MCF 10A (cell line): Measurements from ENCODE around the gene UBE2J1. TPM values are rescaled to one million over a fixed set of nuclear protein-coding genes. Genes with fewer than 3 reads are reported as not detected.

Experiments used
- BruUV-seq: library from RNA; stranded (reverse); fragments of 400-500 nt; replicated peaks from 2 replicates; lab custom pipeline; 2021; lab: Mats Ljungman, UMichigan
- CTCF ChIA-PET: fragments of 300-600 bp; sonication (Branson Sonifier 250); formaldehyde crosslinking; extraction: SDS; loops from one replicate; lab custom pipeline; 2021; ENCODE audit warnings: antibody characterized with exemption, inconsistent platforms; lab: Yijun Ruan, JAX
- POLR2A ChIA-PET: fragments of 300-600, 350-650 bp; sonication (Branson Sonifier 250); formaldehyde crosslinking; extraction: SDS; loops from one replicate; lab custom pipeline; 2020; ENCODE audit warnings: antibody characterized with exemption, inconsistent platforms; lab: Yijun Ruan, JAX
- DNase-seq: peaks from one replicate; pipeline ENCODE4 v3.0.0-alpha.2; 2018; ENCODE audit not compliant: unreplicated experiment
- H3K27ac Mint-ChIP-seq: one replicate; pipeline ENCODE4 v1.8.0; 2022; ENCODE audit warnings: mild to moderate bottlenecking, low read depth, mixed read lengths; ENCODE audit not compliant: unreplicated experiment
- H3K27me3 Mint-ChIP-seq: one replicate; pipeline ENCODE4 v1.8.0; 2022; ENCODE audit warnings: mixed read lengths; ENCODE audit not compliant: insufficient read depth, unreplicated experiment
- H3K36me3 Mint-ChIP-seq: one replicate; pipeline ENCODE4 v1.8.0; 2022; ENCODE audit warnings: mild to moderate bottlenecking, moderate library complexity, mixed read lengths; ENCODE audit not compliant: insufficient read depth, unreplicated experiment
- H3K4me1 Mint-ChIP-seq: one replicate; pipeline ENCODE4 v1.8.0; 2022; ENCODE audit warnings: mixed read lengths; ENCODE audit not compliant: insufficient read depth, unreplicated experiment
- H3K4me3 Mint-ChIP-seq: one replicate; pipeline ENCODE4 v1.8.0; 2022; ENCODE audit warnings: mild to moderate bottlenecking, moderate library complexity, mixed read lengths; ENCODE audit not compliant: unreplicated experiment
- H3K9me3 Mint-ChIP-seq: one replicate; pipeline ENCODE4 v1.8.0; 2022; ENCODE audit warnings: mixed read lengths; ENCODE audit not compliant: unreplicated experiment
- intact Hi-C: fragments of 100-400 bp; cut with micrococcal nuclease; formaldehyde crosslinking; loops from 2 replicates; pipeline ENCODE4 v1.14.1; 2022
- total RNA-seq: library from RNA; stranded (reverse); gene quantifications from 2 replicates; pipeline ENCODE4 v1.2.3, GENCODE V29; 2022
- TF ChIP-seq, protein P1 (sequence below): fragments of 200-600 bp; IDR thresholded peaks from one replicate; pipeline ENCODE4 v1.8.0; 2022; ENCODE audit warnings: antibody characterized with exemption, mild to moderate bottlenecking; ENCODE audit not compliant: unreplicated experiment

Gene UBE2J1
- total RNA-seq, 1 experiment from 2014 or later = 39.0 TPM

GRCh38 chr6:89368999-89369398 is 16.5 kb upstream of the UBE2J1 start:
- Mint-ChIP-seq H3K27me3 (no peaks in the 10 kb centered on the region), H3K36me3 (no peaks in the 10 kb centered on the region), H3K27ac (no peak overlapping the region), H3K4me3 (no peak overlapping the region), H3K4me1 (no peaks in the 10 kb centered on the region), H3K9me3 (no peaks in the 10 kb centered on the region)
- POLR2A ChIA-PET = no interaction called here
- intact Hi-C loops = loop anchor here (1.0 to 2.0 kb wide), 3 partner anchors 241 to 386 kb away; no protein-coding TSS in a partner anchor
- CTCF ChIA-PET = interaction anchor here (0.5 to 3.5 kb wide), 16 partner anchors 10 to 387 kb away, joined by 3 to 34 read pairs (median 4); no protein-coding TSS in a partner anchor
- TF ChIP-seq, protein P1, sequence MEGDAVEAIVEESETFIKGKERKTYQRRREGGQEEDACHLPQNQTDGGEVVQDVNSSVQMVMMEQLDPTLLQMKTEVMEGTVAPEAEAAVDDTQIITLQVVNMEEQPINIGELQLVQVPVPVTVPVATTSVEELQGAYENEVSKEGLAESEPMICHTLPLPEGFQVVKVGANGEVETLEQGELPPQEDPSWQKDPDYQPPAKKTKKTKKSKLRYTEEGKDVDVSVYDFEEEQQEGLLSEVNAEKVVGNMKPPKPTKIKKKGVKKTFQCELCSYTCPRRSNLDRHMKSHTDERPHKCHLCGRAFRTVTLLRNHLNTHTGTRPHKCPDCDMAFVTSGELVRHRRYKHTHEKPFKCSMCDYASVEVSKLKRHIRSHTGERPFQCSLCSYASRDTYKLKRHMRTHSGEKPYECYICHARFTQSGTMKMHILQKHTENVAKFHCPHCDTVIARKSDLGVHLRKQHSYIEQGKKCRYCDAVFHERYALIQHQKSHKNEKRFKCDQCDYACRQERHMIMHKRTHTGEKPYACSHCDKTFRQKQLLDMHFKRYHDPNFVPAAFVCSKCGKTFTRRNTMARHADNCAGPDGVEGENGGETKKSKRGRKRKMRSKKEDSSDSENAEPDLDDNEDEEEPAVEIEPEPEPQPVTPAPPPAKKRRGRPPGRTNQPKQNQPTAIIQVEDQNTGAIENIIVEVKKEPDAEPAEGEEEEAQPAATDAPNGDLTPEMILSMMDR = peak; percentile 28
- DNase-seq = peak; percentile 30
- BruUV-seq = no TSS peak

GRCh38 chr6:89368107-89368506 is 15.6 kb upstream of the UBE2J1 start:
- TF ChIP-seq, protein P1 = peak; percentile 74
- DNase-seq = peak; percentile 68
- POLR2A ChIA-PET = interaction anchor here (0.6 to 1.1 kb wide), 3 partner anchors 16 to 288 kb away, joined by 3 to 6 read pairs (median 3); partner anchors contain the start of genes PNRC1 and UBE2J1
- no TSS peak for BruUV-seq
- Mint-ChIP-seq H3K4me3 (no peak overlapping the region), H3K27ac (no peak overlapping the region), H3K9me3 (no peaks in the 10 kb centered on the region), H3K27me3 (no peaks in the 10 kb centered on the region), H3K4me1 (no peaks in the 10 kb centered on the region), H3K36me3 (no peaks in the 10 kb centered on the region)
- intact Hi-C loops = loop anchor here (1.0 to 2.0 kb wide), 2 partner anchors 242 to 385 kb away; no protein-coding TSS in a partner anchor
- CTCF ChIA-PET = interaction anchor here (0.6 to 3.5 kb wide), 17 partner anchors 9 to 455 kb away, joined by 3 to 34 read pairs (median 4); no protein-coding TSS in a partner anchor

GRCh38 chr6:89364586-89364985 is 12.1 kb upstream of the UBE2J1 start:
- Mint-ChIP-seq H3K27ac (no peak overlapping the region), H3K9me3 (no peaks in the 10 kb centered on the region), H3K27me3 (no peaks in the 10 kb centered on the region), H3K36me3 (peaks cover 5% of the 10 kb centered on the region), H3K4me1 (no peaks in the 10 kb centered on the region), H3K4me3 (no peak overlapping the region)
- no TSS peak for BruUV-seq
- DNase-seq = no peak
- intact Hi-C loops = no loop called here
- ChIA-PET POLR2A (no interaction called here), CTCF (interaction anchor here (0.6 to 7.2 kb wide), 7 partner anchors 8 to 246 kb away, joined by 3 to 57 read pairs (median 3); no protein-coding TSS in a partner anchor)
- TF ChIP-seq, protein P1 = no peak

GRCh38 chr6:89361171-89361570 is 8.6 kb upstream of the UBE2J1 start:
- no peaks in the 10 kb centered on the region for H3K9me3 Mint-ChIP-seq
- intact Hi-C loops = no loop called here
- ChIA-PET POLR2A (interaction anchor here (0.7 kb wide), 1 partner anchor 8 kb away, joined by 3 read pairs; the partner anchor contains the start of gene UBE2J1), CTCF (interaction anchor here (1.3 to 7.2 kb wide), 2 partner anchors 12 to 16 kb away, joined by 6 to 57 read pairs; no protein-coding TSS in a partner anchor)
- no peaks in the 10 kb centered on the region for H3K27me3 Mint-ChIP-seq
- no TSS peak for BruUV-seq
- DNase-seq = no peak
- TF ChIP-seq, protein P1 = no peak
- no peaks in the 10 kb centered on the region for H3K4me1 Mint-ChIP-seq
- H3K4me3 Mint-ChIP-seq = no peak overlapping the region
- no peak overlapping the region for H3K27ac Mint-ChIP-seq
- H3K36me3 Mint-ChIP-seq = peaks cover 5% of the 10 kb centered on the region
